GM23338 (cell line): ENCODE measurements around the gene RIOX2. TPM values are rescaled to one million over a fixed set of nuclear protein-coding genes. Genes with fewer than 3 reads are reported as not detected.

ENCODE experiments used
- ATAC-seq: fragments of 200-7000 bp; cut with Tn5 transposase; 3 replicates; pipeline ENCODE4 v1.9.1; 2020
- DNase-seq: peaks from one replicate; pipeline ENCODE4 v3.0.0-alpha.2; 2015; ENCODE audit warnings: low spot score
- H2AFZ ChIP-seq: fragments of 200-600 bp; sonication (generic); 2 replicates; pipeline ENCODE4 v1.8.0; 2016; ENCODE audit warnings: antibody characterized with exemption, mild to moderate bottlenecking, moderate library complexity
- H3F3A ChIP-seq: fragments of 200-600 bp; sonication (generic); replicated peaks from 2 replicates; pipeline ENCODE4 v1.8.0; 2017; ENCODE audit warnings: antibody characterized with exemption, mixed run types, low read depth
- H3K27ac ChIP-seq: fragments of 200-600 bp; sonication (generic); 2 replicates; pipeline ENCODE4 v1.6.1; 2016; ENCODE audit warnings: low read depth
- H3K27me3 ChIP-seq: fragments of 200-600 bp; sonication (generic); 2 replicates; pipeline ENCODE4 v1.8.0; 2016; ENCODE audit warnings: mild to moderate bottlenecking, mixed run types, moderate library complexity; ENCODE audit not compliant: insufficient read depth
- H3K36me3 ChIP-seq: fragments of 200-600 bp; sonication (generic); 2 replicates; pipeline ENCODE4 v1.8.0; 2016; ENCODE audit warnings: mild to moderate bottlenecking; ENCODE audit not compliant: insufficient read depth
- H3K4me1 ChIP-seq: fragments of 200-600 bp; sonication (generic); 2 replicates; pipeline ENCODE4 v1.8.0; 2016; ENCODE audit warnings: mild to moderate bottlenecking, moderate library complexity; ENCODE audit not compliant: insufficient read depth
- H3K4me2 ChIP-seq: fragments of 200-600 bp; sonication (generic); 2 replicates; pipeline ENCODE4 v1.7.1; 2017; ENCODE audit warnings: mixed run types
- H3K4me3 ChIP-seq: fragments of 200-600 bp; sonication (generic); 2 replicates; pipeline ENCODE4 v1.6.1; 2016; ENCODE audit warnings: mixed run types
- H3K79me2 ChIP-seq: fragments of 200-600 bp; sonication (generic); replicated peaks from 2 replicates; pipeline ENCODE4 v1.8.0; 2017; ENCODE audit warnings: mild to moderate bottlenecking; ENCODE audit not compliant: insufficient read depth
- H3K9me2 ChIP-seq: fragments of 200-600 bp; sonication (generic); 2 replicates; pipeline ENCODE4 v1.8.0; 2017; ENCODE audit not compliant: insufficient read depth
- H4K20me1 ChIP-seq: fragments of 200-600 bp; sonication (generic); replicated peaks from 2 replicates; pipeline ENCODE4 v1.8.0; 2017; ENCODE audit warnings: mild to moderate bottlenecking; ENCODE audit not compliant: insufficient read depth
- H3K27ac Mint-ChIP-seq: 2 replicates; pipeline ENCODE4 v1.8.0; 2020; ENCODE audit warnings: inconsistent platforms, mild to moderate bottlenecking, moderate library complexity, mixed read lengths
- H3K27me3 Mint-ChIP-seq: 3 replicates; pipeline ENCODE4 v1.8.0; 2022; ENCODE audit warnings: low read depth, mild to moderate bottlenecking, moderate library complexity, mixed read lengths, inconsistent platforms; ENCODE audit not compliant: insufficient read depth, poor library complexity
- H3K36me3 Mint-ChIP-seq: 3 replicates; pipeline ENCODE4 v1.8.0; 2021; ENCODE audit warnings: low read depth, mild to moderate bottlenecking, inconsistent platforms, moderate library complexity, mixed read lengths
- H3K4me1 Mint-ChIP-seq: 3 replicates; pipeline ENCODE4 v1.8.0; 2020; ENCODE audit warnings: mild to moderate bottlenecking, inconsistent platforms, mixed read lengths
- H3K4me3 Mint-ChIP-seq: 3 replicates; pipeline ENCODE4 v1.8.0; 2021; ENCODE audit warnings: moderate library complexity, mild to moderate bottlenecking, inconsistent platforms, mixed read lengths
- H3K9me3 Mint-ChIP-seq: 3 replicates; pipeline ENCODE4 v1.8.0; 2020; ENCODE audit warnings: moderate library complexity, mild to moderate bottlenecking, inconsistent platforms, mixed read lengths
- CREB1 ChIP-seq: fragments of 250-450 bp; sonication (Bioruptor Pico); IDR thresholded peaks from 2 replicates; pipeline ENCODE4 v1.5.0; 2020; ENCODE audit warnings: low read depth, mild to moderate bottlenecking, moderate library complexity
- CTCF ChIP-seq, 2 experiments: fragments of 200-600 bp in 1 of 2; sonication (generic) in 1 of 2; conservative IDR thresholded peaks; 2 replicates each; pipeline versions ENCODE4 v1.5.1 to v1.6.1; 2016 to 2017; ENCODE audit warnings: antibody characterized with exemption in 2 of 2, low read depth in 2 of 2, mild to moderate bottlenecking in 2 of 2, moderate library complexity in 1 of 2
- ETS1 ChIP-seq: IDR thresholded peaks from 2 replicates; pipeline ENCODE4 v1.6.1; 2016; ENCODE audit warnings: antibody characterized with exemption
- EZH2 ChIP-seq: fragments of 200-600 bp; sonication (generic); IDR thresholded peaks from one replicate; pipeline ENCODE4 v1.8.0; 2017; ENCODE audit warnings: antibody characterized with exemption, mild to moderate bottlenecking, low read depth; ENCODE audit not compliant: unreplicated experiment
- POLR2AphosphoS5 ChIP-seq: IDR thresholded peaks from 2 replicates; pipeline ENCODE4 v1.6.1; 2016; ENCODE audit warnings: antibody characterized with exemption, low read depth
- REST ChIP-seq: IDR thresholded peaks from one replicate; pipeline ENCODE4 v1.6.1; 2018; ENCODE audit warnings: antibody characterized with exemption; ENCODE audit not compliant: unreplicated experiment
- STAT1 ChIP-seq: IDR thresholded peaks from one replicate; pipeline ENCODE4 v1.6.1; 2016; ENCODE audit warnings: antibody characterized with exemption; ENCODE audit not compliant: unreplicated experiment
- polyA plus RNA-seq: library from polyadenylated mRNA; unstranded; fragments of >200 nt; fragmentation: Nextera tagmentation; extraction: Ambion mirVana; gene quantifications from 2 replicates; pipeline ENCODE4 v1.2.1, GENCODE V29; 2016
- total RNA-seq: library from RNA; depleted of rRNA; stranded (reverse); fragments of >200 nt; shearing (Covaris generic); gene quantifications from 2 replicates; pipeline ENCODE4 v1.2.3, GENCODE V29; 2014

RIOX2 gene
- total and polyA plus RNA-seq, 2 experiments from 2014 or later, result 9.0 to 10.7 TPM

- Histone ChIP-seq H4K20me1 (no peaks in the 10 kb centered on the region), H3K36me3 (no peaks in the 10 kb centered on the region), H3K79me2 (no peaks in the 10 kb centered on the region), H2AFZ (no peak overlapping the region), H3K9me2 (no peaks in the 10 kb centered on the region), H3F3A (no peaks in the 10 kb centered on the region), H3K27ac (no peak overlapping the region), H3K4me1 (peaks cover 12% of the 10 kb centered on the region), H3K27me3 (no peaks in the 10 kb centered on the region), H3K4me2 (no peak overlapping the region), H3K4me3 (no peak overlapping the region)
- Mint-ChIP-seq H3K4me3 (no peak overlapping the region), H3K36me3 (peaks cover 7% of the 10 kb centered on the region; the same call in 2 of the 3 replicates), H3K27me3 (no peaks in the 10 kb centered on the region), H3K4me1 (peaks cover 10% of the 10 kb centered on the region; the same call in 1 of the 3 replicates), H3K27ac (no peak overlapping the region), H3K9me3 (peaks cover 7% of the 10 kb centered on the region; the same call in 1 of the 3 replicates)
- no peak for DNase-seq
- ATAC-seq, result no peak
- no peak for TF ChIP-seq EZH2
- TF ChIP-seq STAT1, result no peak
- no peak for TF ChIP-seq CTCF (conservative IDR thresholded peaks at IDR 0.05; ENCODE audit: low read depth in 2 of 2)
- TF ChIP-seq POLR2AphosphoS5, result no peak
- TF ChIP-seq REST, result no peak
- TF ChIP-seq ETS1, result no peak
- no peak for TF ChIP-seq CREB1 (CRISPR knock-in tag)
Measured at GRCh38 chr3:97914388-97914787, 57.8 kb downstream of the RIOX2 start.

- Histone ChIP-seq H3F3A (no peaks in the 10 kb centered on the region), H3K4me3 (no peak overlapping the region), H3K4me2 (no peak overlapping the region), H3K79me2 (0 out of 2 replicates have a peak, but pooled peaks cover 2% of the 10 kb centered on the region), H3K27me3 (no peaks in the 10 kb centered on the region), H4K20me1 (no peaks in the 10 kb centered on the region), H3K27ac (no peak overlapping the region), H3K9me2 (no peaks in the 10 kb centered on the region), H2AFZ (no peak overlapping the region), H3K36me3 (no peaks in the 10 kb centered on the region), H3K4me1 (peaks cover 12% of the 10 kb centered on the region)
- no peak for DNase-seq
- peaks cover 13% of the 10 kb centered on the region; the same call in 2 of the 3 replicates for H3K9me3 Mint-ChIP-seq
- no peak for ATAC-seq
- H3K27ac Mint-ChIP-seq, result no peak overlapping the region
- H3K27me3 Mint-ChIP-seq, result no peaks in the 10 kb centered on the region
- H3K4me1 Mint-ChIP-seq, result peaks cover 10% of the 10 kb centered on the region; the same call in 1 of the 3 replicates
- no peak overlapping the region for H3K4me3 Mint-ChIP-seq
- H3K36me3 Mint-ChIP-seq, result peaks cover 7% of the 10 kb centered on the region; the same call in 2 of the 3 replicates
- TF ChIP-seq STAT1, result no peak
- no peak for TF ChIP-seq REST
Measured at GRCh38 chr3:97911459-97911858, 60.8 kb downstream of the RIOX2 start.
